ENCODE data around the gene ISCU.
"Not testable (repeated sequence)": the region's sequence is repeated elsewhere in the genome, so short reads cannot be mapped to it uniquely, and the experiment has no call there.

ISCU gene

DNA sequence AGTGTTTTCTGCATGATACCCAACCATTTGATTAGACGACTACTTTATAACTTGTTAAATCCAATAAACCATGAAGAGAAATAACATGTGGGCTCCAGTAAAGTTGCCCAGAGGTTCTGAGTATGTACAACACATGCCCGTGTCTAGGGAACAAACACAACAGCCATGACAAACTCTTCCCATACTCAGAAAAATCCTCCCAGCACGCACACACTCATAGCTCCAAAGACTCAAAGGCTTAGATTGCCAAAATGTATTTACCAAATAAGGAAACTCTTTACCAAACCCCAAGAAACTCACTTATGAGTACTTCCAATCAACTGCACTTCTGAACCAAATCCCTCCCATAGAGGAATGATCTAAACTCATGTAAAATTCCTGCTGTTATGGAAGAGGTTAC lies 18.7 kb upstream of the ISCU start:
- no peak for DNase-seq (ENCODE audit: low read depth)

DNA sequence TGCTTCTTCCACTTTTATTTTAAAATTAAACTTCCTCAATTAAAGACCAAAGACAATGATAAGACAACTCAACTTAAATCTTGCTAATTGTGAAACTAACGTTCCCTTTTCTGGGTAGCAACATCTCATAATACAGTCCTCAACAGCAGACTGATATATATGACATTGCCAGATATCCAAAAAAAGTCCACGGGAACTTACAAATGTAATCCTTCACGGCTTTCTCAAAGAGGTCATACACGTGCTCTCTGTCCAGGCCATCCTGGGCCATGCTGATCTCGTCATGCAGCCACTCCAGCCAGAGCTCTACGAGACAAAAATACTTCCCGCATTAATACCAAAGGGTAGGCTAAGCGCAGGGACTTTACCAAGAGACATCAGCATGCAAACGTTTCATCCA lies 14.7 kb upstream of the ISCU start:
- DNase-seq (ENCODE audit: low read depth): no peak

DNA sequence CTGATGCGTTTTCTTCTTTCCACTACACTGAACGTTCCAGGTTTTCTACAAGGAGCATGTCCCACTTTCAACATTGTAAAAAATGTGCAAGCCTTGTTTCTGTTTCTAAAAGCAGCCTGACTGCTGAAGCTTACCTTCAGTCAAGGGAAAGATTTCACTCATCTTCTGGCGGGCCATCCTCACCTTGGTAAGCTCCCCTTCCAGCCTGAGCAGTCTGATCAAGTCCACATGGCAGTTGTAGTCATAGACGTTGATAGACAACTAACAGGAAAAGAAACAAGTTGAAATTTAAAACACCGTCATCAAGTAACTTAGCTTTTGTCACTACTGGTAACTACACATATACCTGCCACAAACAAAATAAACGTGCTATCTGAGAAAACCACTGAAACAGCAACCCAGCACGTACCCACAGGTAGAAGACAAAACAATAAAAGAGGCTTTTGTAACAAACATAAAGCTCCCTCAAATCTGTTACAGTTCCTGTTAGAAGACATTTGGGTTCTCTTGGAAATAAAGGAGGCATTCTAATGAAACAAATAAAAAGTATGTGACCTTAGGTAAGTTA lies 13.4 kb upstream of the ISCU start:
- no peak for DNase-seq (ENCODE audit: low read depth)

DNA sequence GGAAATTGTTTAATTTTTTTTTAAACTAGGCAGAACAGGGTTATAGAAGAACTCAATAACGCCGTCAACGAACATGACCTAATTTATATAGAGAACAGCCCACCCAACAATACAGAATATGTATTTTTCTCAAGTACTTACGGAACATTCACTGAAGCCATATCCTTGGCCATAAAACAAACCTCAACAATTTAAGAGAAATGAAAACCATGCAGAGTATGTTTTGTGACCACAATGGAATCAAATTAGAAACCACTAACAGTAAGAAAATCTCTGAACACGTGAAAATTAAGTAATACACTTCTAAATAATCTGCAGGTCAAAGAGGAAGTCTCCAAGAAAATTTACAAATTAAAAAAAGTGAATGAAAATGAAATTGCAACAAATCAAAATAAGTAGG lies 10.9 kb upstream of the ISCU start:
- peak; percentile 38 for DNase-seq (ENCODE audit: low read depth)

DNA sequence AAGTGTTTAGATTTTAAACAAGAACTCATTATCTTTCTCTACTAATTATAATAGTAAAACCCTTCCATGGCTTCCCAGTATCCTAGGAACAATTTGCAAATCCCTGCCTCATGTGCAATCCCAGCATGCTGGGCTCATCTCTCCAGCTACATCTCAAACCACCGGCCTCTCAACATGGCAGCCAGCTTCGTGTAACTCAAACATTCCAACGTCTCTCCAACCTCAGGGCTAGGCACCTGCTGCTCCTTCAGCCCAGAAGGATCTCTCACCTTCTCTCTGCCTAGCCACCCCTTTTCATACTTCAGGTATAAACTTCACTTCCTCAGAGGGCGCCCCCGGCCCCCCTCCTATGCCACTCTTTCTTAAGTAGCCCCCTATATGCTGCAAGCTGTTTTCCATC lies 8.6 kb upstream of the ISCU start:
- DNase-seq (ENCODE audit: low read depth): no peak

DNA sequence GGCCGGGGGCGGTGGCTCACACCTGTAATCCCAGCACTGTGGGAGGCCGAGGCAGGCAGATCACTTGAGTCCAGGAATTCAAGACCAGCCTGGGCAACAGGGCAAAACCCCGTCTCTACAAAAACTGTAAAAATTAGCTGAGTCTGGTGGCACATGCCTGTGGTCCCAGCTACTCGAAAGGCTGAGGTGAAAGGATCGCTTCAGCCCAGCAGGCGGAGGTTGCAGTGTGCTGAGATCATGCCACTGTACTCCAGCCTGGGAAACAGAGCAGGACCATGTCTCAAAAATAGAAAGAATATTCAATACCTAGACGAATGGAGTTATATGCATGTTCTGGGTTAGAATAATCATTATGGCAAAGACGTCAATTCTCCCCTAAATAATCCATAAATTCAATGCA lies 7.0 kb upstream of the ISCU start:
- not testable (repeated sequence) for DNase-seq (ENCODE audit: low read depth)

DNA sequence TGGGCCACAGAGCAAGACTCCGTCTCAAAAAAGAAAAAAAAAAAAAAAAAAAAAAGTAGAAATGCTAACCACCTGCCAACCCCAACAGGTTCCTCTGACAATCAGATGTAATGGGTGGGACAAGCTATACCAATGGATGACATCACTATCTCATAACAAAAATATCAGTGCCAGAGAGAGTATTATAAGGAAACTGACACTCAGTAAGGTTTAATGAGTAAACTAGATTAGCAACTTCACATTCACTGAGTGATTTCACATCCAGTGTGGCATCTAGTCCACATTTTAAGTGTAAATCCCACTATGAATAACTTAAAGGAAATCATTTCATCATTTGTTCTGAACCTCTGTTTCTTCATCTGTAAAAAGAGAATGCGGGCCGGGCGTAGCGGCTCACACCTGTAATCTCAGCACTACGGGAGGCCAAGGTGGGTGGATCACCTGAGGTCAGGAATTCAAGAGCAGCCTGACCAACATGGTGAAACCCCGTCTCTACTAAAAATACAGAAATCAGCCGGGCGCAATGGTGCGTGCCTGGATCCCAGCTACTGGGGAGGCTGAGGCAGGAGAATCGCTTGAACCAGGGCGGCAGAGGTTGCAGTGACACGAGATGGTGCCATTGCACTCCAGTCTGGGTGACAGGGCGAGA lies 3.3 kb upstream of the ISCU start:
- DNase-seq (ENCODE audit: low read depth): no peak

DNA sequence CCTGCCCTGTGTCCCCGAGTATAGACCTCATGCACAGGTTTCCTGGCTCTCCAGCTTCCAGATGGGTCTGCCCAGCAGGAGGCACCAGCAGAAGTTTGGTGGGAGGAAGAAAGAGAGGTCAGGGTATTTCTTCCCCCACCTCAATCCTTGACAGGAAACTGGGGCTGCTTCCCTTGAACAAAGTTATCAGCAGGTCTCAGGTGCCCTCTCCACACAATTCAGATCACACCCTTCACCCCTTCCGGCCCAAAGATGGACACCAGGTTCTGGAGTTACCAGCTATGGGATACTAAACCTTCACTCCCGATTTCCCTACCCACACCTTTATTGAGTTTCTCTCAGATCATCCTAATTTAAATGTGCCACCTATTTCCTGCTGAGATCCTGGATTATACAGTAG lies 2.6 kb upstream of the ISCU start:
- DNase-seq (ENCODE audit: low read depth): no peak

DNA sequence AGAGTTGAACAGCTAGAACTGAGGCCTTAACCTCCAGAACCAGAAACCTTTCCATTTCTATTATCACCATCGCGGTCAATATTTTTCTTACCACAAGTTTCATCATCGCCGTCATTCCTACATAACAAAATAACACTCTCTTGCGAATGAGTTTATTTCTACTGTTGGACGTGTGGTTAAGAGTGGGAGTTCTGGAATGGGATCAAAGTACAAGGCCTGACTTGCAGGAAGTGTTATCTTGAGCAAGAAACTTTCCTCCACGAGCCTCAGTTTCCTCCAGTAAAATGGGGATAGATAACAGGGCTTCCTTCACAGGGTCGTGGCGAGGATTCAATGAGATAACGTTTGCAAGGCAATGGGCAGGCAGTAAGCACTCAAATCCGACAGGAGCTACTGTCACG lies 2.1 kb upstream of the ISCU start:
- peak; percentile 78 for DNase-seq (ENCODE audit: low read depth)

DNA sequence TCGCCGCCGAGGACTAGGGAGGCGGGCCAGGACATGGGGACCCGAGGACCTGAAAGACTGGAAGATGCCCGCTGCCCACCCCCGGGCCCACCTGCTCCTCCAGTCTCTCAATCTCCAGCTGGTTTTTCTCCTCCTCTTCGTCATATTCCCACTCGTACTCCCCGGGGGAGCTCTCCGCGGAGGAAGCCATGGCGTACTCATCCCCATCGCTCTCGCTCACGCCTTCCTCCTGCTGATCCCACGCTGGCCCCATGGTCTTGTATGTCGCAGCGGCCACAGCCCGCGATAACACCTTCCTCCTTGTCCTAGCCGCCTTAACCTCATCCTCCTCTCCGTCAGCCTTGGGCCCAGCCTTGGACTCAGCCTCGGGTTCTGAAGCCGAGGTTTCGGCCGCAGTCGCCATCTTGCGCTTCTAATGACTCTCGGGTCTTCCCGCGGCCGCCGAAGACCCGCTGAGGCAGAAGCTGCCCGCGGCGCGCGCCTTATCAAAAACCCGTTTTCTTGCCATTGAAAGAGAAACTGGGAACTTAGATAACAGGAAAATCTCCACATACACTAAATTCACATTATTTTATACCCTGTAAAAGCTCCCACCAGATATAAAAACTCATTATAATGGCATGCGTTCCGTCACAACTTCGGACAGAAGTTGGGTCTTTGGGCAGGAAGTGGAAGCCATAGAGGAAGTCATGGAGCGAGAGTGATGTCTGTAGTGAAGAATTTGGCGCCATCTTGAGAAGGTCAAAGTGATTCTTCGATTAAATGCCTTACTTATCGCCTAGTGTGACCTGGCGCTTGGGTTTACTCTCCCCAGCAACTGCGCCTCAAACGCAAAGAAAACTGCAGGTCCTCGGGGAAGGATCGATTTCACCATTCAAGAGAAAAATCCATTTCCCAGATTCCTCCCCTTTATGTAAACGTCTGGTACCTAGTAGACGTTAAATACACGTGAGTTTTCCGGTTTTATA lies 1.4 kb upstream of the ISCU start, which contains the start of gene SART3:
TSS of gene SART3 (minus strand) at position 422 of the 968 bp plus-strand sequence. CDS start at position 403, 19 bp downstream.
- peak; percentile 68 for DNase-seq (ENCODE audit: low read depth)

DNA sequence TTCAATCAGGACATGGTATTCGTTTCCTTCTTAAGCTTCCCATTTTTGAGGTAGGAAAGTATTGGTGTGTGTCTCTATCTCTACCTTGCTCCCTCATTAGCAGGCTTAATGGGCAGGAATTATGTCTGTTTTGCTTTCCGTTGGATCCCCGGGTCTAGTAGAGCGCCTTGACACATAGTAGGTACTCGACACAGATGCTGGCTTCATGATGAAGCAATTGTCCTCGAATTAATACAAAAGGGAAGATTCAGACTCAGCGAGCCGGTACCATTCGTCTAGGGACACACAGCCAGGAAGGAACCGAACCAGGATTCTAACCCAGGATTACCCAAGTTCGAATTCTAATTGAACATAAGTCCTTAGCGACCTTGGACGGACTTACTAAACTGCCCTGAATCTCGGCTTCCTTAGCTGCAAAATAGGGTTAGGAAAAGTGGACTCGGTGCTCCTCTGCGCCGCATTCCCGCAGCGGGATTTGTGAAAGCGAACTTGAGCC lies 496 bp upstream of the ISCU start:
- DNase-seq (ENCODE audit: low read depth): no peak

DNA sequence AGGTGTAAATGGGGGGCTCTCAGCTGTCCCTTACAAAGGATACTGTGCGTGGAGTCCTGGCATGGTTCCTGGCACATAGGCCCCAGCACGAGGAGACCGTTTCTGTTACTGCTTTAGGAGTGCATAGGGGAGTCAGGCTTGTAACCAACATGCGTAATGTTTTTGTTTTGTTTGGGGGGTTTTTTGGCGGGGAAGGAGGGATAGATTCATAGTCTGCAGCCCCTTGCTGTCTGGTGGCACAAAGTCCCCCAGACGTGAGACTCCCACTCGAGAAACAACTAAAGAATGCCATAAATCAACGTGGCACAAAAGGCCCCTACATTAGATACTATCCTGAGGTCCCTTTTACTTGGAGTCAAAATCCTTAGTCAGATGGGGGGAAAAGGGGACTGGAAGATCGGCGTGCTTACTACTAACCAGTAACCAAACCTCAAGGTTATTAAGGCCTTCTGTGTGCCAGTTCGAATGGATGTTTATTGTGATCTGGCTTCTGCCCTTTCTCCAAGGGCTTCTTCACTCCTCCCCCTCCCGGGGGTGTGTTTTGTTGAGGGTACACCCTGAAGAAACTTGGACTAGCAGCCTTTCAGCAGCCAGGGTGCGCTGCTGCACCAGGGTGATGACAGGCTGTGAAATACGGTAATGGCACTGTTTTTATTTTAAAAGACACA lies 874 bp downstream of the ISCU start:
- peak; percentile 65 for DNase-seq (ENCODE audit: low read depth)

DNA sequence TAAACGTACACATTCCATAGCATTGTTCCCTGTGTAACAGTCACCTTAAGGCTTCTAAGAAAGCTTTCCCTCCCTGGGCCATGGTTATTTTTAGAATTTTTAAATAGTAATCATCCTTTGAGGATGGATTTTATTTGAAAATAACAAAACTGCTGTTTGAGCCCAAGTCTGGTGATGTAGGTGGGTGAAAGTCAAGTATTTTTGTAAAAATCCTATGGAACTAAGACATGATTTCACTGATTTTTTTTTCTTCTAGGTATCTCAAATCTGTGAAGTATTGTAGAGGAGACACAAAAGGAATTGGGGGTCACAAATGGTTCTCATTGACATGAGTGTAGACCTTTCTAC lies 1.4 kb downstream of the ISCU start:
- DNase-seq (ENCODE audit: low read depth): no peak

DNA sequence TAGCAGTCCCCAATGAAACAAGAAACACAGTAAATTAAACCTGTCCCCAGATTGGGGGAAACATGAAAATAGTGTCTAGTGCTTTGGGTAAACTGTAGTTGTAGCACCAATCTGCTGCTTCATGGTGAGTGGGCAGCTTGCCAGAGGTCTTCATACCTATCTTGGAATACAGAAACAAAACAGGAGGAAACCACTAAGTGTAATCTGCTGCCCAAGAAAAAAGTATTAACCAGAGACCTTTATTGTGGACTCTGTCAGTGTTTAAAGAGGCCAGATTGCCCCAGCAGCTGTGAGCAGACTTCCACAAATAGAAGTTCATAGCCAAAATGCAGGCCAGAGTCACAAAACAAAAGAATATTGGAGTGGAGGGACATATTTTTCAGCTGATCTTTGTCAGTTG lies 2.3 kb downstream of the ISCU start:
- DNase-seq (ENCODE audit: low read depth): no peak

DNA sequence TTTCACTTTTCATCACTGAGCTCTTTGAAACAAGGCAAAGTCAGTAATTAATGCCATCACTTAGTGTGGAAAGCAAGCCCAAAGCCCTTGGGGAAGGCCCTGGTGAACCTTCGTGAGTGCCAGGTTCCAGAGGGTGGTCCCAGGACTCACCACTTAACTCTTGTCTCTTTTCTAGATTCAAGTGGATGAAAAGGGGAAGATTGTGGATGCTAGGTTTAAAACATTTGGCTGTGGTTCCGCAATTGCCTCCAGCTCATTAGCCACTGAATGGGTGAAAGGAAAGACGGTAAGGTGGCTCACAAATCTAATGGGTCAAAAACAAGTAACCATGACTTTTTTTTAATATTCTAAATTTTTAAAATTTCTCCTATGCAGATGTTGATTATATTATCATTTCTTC lies 2.8 kb downstream of the ISCU start:
- DNase-seq (ENCODE audit: low read depth): no peak

DNA sequence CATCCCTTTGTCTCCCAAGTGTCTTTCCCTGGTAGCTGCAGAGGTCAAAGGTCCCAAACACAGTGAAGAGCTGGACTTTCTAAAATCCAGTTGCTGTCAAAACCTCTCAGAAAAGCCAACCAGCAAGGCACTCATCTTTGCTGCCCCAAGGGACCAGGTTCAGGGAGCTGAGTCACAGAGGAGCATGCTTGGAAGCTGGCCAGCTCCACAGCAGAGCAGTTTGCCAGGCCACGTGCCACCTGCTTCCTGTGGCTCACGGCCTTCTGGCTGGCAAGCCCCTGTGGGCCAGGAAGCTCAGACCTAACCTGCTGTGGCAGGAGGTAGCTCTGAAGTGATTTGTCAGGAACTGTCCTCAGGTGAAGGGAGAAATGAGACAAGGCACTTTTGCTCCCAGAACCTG lies 3.6 kb downstream of the ISCU start:
- no peak for DNase-seq (ENCODE audit: low read depth)

DNA sequence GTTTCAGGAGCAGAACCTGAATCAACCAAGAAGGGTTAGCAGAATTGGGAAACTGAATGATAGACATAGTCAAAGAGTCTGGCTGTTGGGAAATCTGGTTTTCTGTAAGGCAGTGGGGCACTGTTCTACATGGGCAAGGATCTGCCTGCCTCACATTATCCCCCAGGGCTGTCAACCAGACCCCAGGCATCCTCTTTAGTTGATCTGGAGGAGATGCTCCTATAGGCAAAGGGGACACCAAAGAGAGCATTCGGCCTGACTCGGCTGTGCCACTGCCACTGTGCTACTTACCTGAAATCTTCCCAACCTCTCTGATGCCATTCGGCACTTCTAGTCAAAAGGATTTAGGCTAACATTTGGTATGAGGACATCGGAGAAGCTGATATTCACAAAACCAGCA lies 4.1 kb downstream of the ISCU start:
- DNase-seq (ENCODE audit: low read depth): no peak

DNA sequence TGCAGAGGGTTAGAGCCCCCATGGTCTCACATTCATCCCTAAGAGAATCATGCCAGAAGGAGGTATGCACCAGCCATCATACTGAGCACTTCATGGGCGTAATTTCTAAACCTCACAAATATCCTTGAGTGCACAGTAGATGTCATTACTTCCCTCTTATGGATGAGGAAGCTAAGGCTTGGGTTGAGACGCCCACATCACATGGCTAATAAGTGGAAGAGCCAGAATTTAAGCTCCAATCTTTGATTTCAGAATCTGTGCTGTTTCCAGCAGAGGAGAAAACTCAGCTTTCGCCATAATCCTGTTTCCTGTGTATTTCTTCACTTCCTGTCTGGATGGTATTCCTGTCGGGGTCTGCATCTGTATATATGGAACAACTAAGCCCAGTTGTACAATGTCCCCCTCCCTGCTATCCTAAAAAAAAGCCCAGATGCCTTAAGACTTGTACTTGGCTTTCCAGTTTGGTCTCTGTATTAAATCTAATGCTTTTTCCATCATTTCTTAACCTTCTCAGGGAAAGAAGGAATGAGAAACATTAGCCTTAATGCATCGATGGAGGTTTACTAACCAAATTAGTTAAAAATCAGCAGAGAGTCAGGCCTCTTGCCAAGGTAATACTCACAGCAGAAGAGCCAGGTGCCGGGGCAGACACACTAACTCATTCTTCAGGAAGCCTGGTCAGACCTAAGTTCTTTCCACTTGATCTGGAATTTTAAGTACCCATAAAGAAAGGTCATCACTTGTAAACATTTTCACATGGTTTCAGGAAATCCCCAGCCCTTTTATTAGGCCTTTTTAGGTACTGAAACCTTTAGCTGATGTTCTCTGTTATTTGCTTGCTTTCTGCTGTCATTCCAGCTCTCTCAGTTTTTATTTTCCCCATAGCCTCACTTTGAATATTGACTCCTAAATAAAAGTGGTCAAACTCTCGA lies 5.3 kb downstream of the ISCU start:
- DNase-seq (ENCODE audit: low read depth): no peak

DNA sequence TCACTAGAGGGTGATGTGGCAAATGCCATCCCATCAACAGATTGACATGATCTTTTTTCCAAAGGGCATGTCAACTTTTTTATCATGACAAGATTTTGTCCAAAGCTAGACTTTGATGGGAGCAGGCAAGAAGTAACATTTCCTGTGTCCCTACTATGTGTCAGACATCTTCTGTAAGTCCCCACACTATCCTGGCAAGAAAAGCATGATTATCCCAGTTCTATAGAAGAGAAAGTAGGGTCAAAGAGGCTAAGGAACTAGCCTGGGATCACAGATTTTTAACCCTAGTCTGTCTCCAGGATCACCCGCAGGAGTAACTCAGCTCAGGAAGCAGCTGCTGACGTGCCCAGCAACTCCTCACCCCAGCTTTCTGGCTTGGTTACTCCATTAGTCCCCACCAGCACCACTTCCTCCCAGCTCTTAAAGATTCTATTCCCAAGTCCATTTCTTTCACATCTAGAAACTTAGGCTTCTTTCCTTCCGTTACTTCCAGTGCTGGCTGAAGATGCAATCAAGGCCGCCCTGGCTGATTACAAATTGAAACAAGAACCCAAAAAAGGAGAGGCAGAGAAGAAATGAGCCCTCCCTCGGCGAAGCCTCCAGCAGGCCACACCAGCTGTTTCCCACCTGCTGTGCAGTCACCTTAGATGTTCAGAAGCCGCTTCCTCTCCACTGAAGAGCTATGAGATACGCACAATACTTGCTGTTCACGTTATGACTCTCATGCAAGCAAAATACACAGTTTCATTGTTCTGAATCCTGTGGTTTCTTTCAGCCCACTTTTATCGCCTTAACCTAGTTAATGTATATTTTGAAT lies 6.2 kb downstream of the ISCU start:
- no peak for DNase-seq (ENCODE audit: low read depth)

Measured in non-pigmented ciliary epithelial cell (primary cell).